Measurements from ENCODE around the gene PLEKHA8. TPM values are rescaled to one million over a fixed set of nuclear protein-coding genes. Genes with fewer than 3 reads are reported as not detected.

PLEKHA8 gene
- total RNA-seq, 4 donors from 2014 or later: 2.3 to 3.2 (median 2.6) TPM

DNA sequence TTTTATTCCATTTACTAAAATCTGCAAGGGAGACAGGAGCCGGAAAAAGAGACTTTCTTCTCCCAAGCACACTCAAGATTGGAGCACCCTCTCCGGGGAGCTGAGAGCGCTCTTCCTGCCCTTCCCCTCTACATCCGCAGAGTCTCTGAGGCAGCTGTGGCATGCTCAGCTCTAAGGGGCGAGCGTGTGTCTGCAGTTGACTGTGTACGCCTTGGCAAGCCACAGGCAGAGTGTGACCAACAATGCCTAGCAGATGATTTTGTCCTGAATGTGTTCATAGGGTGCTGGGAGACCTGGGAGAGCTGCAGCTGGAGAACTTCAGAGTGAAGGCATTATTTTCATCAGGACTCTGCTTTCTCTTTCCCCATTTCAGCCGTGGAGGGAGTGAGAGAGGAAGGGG lies 127.3 kb downstream of the PLEKHA8 start:
- intact Hi-C loops (cut with DNase I; ENCODE audit: low total_unique reads): no loop called here
- in situ Hi-C loops (cut with MboI; ENCODE audit: low sequenced_read_pairs in 4 of 4): loop anchor here in 1 of 4 donors (25.0 kb wide), 1 partner anchor 407 kb away; no protein-coding TSS in a partner anchor
- DNase-seq: no peak

GRCh38 chr7:30157204-30157603 lies 129.0 kb downstream of the PLEKHA8 start:
- DNase-seq (no peak), ATAC-seq (no peak)
- TF ChIP-seq CTCF (IDR thresholded peaks at IDR 0.05 in 4 of 5, conservative IDR thresholded peaks at IDR 0.05 in 1 of 5): no peak
- TF ChIP-seq POLR2A (IDR thresholded peaks at IDR 0.05): no peak
- H3K27ac ChIP-seq: no peak overlapping the region
- in situ Hi-C loops (cut with MboI; ENCODE audit: low sequenced_read_pairs in 4 of 4) (loop anchor here in 1 of 4 donors (25.0 kb wide), 1 partner anchor 405 kb away; no protein-coding TSS in a partner anchor), intact Hi-C loops (cut with DNase I; ENCODE audit: low total_unique reads) (no loop called here)
- peaks cover 0 to 13% of the 10 kb centered on the region in 2 donors for H3K36me3 ChIP-seq
- no peak overlapping the region for H3K4me3 ChIP-seq
- H3K27me3 ChIP-seq: no peaks in the 10 kb centered on the region
- no peaks in the 10 kb centered on the region for H3K4me1 ChIP-seq
- no peaks in the 10 kb centered on the region for H3K9me3 ChIP-seq

More for the DNA sequence above, 127.3 kb downstream of the PLEKHA8 start:
- no peak overlapping the region for H3K4me3 ChIP-seq
- no peak overlapping the region for H3K27ac ChIP-seq
- no peaks in the 10 kb centered on the region for H3K9me3 ChIP-seq
- ATAC-seq: no peak
- peaks cover 0 to 14% of the 10 kb centered on the region in 2 donors for H3K36me3 ChIP-seq
- peaks cover 6 to 7% of the 10 kb centered on the region in 2 donors for H3K4me1 ChIP-seq
- TF ChIP-seq POLR2A (IDR thresholded peaks at IDR 0.05): no peak
- no peak for TF ChIP-seq CTCF (IDR thresholded peaks at IDR 0.05 in 4 of 5, conservative IDR thresholded peaks at IDR 0.05 in 1 of 5)
- no peaks in the 10 kb centered on the region for H3K27me3 ChIP-seq

GRCh38 chr7:30159163-30159562 lies 131.0 kb downstream of the PLEKHA8 start:
- Histone ChIP-seq H3K36me3 (peaks cover 0 to 6% of the 10 kb centered on the region in 2 donors), H3K27me3 (no peaks in the 10 kb centered on the region), H3K9me3 (no peaks in the 10 kb centered on the region), H3K4me1 (peaks cover 6 to 7% of the 10 kb centered on the region in 2 donors), H3K4me3 (no peak overlapping the region), H3K27ac (no peak overlapping the region)
- intact Hi-C loops (cut with DNase I; ENCODE audit: low total_unique reads) (no loop called here), in situ Hi-C loops (cut with MboI; ENCODE audit: low sequenced_read_pairs in 4 of 4) (loop anchor here in 1 of 4 donors (25.0 kb wide), 1 partner anchor 403 kb away; no protein-coding TSS in a partner anchor)
- no peak for DNase-seq
- ATAC-seq: no peak
- TF ChIP-seq POLR2A (IDR thresholded peaks at IDR 0.05): no peak
- no peak for TF ChIP-seq CTCF (IDR thresholded peaks at IDR 0.05 in 4 of 5, conservative IDR thresholded peaks at IDR 0.05 in 1 of 5)

- ATAC-seq: no peak
- Histone ChIP-seq H3K4me1 (peaks cover 11 to 13% of the 10 kb centered on the region in 2 donors), H3K9me3 (no peaks in the 10 kb centered on the region), H3K27me3 (no peaks in the 10 kb centered on the region), H3K27ac (no peak overlapping the region), H3K36me3 (peaks cover 0 to 6% of the 10 kb centered on the region in 2 donors), H3K4me3 (no peak overlapping the region)
- TF ChIP-seq POLR2A (IDR thresholded peaks at IDR 0.05) (no peak), CTCF (IDR thresholded peaks at IDR 0.05 in 4 of 5, conservative IDR thresholded peaks at IDR 0.05 in 1 of 5) (no peak)
- intact Hi-C loops (cut with DNase I; ENCODE audit: low total_unique reads): no loop called here
- in situ Hi-C loops (cut with MboI; ENCODE audit: low sequenced_read_pairs in 4 of 4): loop anchor here (5.0 to 25.0 kb wide), 5 partner anchors 115 to 403 kb away; partner anchors contain the start of gene ZNRF2 (in 2 of the 4)
- DNase-seq: no peak
These were observed 131.5 kb downstream of the PLEKHA8 start for GRCh38 chr7:30159698-30160143.
